Mammary epithelial cell (primary cell): ENCODE results near the gene ZBTB40.

Source experiments
- EZH2 ChIP-seq: IDR thresholded peaks from 2 replicates; pipeline ENCODE4 v1.6.1; 2012; ENCODE audit warnings: low read length, inconsistent platforms, borderline replicate concordance
- TF ChIP-seq, protein P1 (sequence below), 2 donors: IDR thresholded peaks in 1 of 2; conservative IDR thresholded peaks in 1 of 2; 2 replicates each; pipeline ENCODE4 v1.5.1; 2011 to 2012; ENCODE audit warnings: inconsistent platforms in 2 of 2, low read length in 2 of 2, mild to moderate bottlenecking in 2 of 2, control low read depth in 1 of 2, low read depth in 1 of 2; ENCODE audit not compliant: insufficient read depth in 1 of 2; ENCODE audit errors: extremely low read depth in 1 of 2

DNA sequence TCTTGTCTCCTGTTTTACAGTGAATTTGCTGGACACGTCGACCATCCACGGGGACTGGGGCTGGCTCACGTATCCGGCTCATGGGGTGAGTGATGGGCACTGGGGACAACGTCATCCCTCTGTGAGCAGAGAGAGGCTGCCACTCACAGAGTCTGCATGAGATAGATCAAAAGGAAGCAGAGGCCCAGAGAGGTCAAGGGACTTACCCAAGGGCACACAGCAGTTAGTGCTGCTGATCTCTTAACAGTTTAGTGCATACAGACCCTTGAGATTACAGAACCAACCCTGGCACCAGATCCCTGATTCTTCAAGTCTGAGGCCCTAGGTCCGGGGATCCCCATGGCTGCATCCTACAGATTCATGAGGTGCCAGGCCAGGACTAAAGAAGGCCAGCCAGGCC is 117.6 kb downstream of the ZBTB40 start:
- TF ChIP-seq, protein P1, sequence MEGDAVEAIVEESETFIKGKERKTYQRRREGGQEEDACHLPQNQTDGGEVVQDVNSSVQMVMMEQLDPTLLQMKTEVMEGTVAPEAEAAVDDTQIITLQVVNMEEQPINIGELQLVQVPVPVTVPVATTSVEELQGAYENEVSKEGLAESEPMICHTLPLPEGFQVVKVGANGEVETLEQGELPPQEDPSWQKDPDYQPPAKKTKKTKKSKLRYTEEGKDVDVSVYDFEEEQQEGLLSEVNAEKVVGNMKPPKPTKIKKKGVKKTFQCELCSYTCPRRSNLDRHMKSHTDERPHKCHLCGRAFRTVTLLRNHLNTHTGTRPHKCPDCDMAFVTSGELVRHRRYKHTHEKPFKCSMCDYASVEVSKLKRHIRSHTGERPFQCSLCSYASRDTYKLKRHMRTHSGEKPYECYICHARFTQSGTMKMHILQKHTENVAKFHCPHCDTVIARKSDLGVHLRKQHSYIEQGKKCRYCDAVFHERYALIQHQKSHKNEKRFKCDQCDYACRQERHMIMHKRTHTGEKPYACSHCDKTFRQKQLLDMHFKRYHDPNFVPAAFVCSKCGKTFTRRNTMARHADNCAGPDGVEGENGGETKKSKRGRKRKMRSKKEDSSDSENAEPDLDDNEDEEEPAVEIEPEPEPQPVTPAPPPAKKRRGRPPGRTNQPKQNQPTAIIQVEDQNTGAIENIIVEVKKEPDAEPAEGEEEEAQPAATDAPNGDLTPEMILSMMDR (conservative IDR thresholded peaks at IDR 0.05 in 1 of 2, IDR thresholded peaks at IDR 0.05 in 1 of 2; ENCODE audit: extremely low read depth in 1 of 2, insufficient read depth in 1 of 2, low read depth in 1 of 2, low read length in 2 of 2), result no peak
- TF ChIP-seq EZH2, result no peak
